Lower leg skin (tissue), 3 donors: ENCODE results near the gene PLA2G2C.

Experiments used
- POLR2A ChIP-seq, 2 donors: fragments of 450-650 bp; IDR thresholded peaks; one replicate each; pipeline ENCODE4 v1.6.1; 2016 to 2017; ENCODE audit warnings: antibody characterized with exemption in 2 of 2, mild to moderate bottlenecking in 1 of 2, moderate library complexity in 1 of 2
- TF ChIP-seq, protein P1 (sequence below), 3 donors: fragments of 450-650 bp; IDR thresholded peaks; one replicate each; pipeline ENCODE4 v1.5.1; 2016; ENCODE audit warnings: antibody characterized with exemption in 3 of 3, mild to moderate bottlenecking in 3 of 3, moderate library complexity in 2 of 3

GRCh38 chr1:20150326-20150705 lies 36.0 kb downstream of the PLA2G2C start:
- no peak for TF ChIP-seq POLR2A (IDR thresholded peaks at IDR 0.05)
- TF ChIP-seq, protein P1, sequence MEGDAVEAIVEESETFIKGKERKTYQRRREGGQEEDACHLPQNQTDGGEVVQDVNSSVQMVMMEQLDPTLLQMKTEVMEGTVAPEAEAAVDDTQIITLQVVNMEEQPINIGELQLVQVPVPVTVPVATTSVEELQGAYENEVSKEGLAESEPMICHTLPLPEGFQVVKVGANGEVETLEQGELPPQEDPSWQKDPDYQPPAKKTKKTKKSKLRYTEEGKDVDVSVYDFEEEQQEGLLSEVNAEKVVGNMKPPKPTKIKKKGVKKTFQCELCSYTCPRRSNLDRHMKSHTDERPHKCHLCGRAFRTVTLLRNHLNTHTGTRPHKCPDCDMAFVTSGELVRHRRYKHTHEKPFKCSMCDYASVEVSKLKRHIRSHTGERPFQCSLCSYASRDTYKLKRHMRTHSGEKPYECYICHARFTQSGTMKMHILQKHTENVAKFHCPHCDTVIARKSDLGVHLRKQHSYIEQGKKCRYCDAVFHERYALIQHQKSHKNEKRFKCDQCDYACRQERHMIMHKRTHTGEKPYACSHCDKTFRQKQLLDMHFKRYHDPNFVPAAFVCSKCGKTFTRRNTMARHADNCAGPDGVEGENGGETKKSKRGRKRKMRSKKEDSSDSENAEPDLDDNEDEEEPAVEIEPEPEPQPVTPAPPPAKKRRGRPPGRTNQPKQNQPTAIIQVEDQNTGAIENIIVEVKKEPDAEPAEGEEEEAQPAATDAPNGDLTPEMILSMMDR (IDR thresholded peaks at IDR 0.05), result no peak
